HG03457 (cell line): ENCODE results near the gene COG2.

Source experiments
- ATAC-seq: cut with Tn5 transposase; IDR thresholded peaks from one replicate; pipeline ENCODE4 v1.9.1; 2021; ENCODE audit warnings: moderate number of reproducible peaks; ENCODE audit not compliant: unreplicated experiment

COG2 gene

DNA sequence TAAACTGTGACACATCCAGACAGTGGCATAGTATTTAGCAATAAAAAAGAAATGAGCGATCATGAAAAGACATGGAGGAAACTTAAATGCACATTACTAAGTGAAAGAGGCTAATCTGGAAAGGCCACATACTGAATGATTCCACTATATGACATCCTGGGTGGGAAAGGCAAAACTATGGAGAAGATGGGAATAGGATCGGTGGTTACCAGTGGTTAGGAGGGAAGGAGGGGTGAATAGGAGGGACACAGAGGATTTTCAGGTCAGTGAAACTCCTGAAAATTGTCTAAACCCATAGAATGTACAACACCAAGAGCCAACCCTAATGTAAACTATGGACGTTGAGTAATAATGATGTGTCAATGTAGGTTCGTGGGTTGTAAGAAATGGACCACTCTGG, 57.9 kb downstream of the COG2 start:
- ATAC-seq = no peak

DNA sequence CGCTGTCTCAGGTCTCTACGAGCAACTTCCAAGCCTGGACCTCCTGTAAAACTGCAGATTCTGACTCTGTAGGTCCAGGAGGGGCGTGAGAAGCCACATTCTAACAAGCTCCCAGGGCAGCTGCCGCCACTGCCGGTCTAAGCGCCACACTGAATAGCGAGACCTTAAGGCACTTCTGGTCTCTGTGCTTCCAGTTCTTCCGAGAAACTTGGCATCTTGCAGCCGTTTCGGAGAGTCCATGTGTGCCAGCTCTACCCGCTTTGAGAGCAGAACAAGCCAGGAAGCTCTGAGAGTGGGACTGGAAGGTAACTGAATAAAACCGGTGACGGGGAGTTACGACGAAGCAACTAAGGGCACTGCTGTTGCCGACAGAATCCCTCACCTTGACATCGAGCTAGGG, 59.2 kb downstream of the COG2 start:
- ATAC-seq = no peak

DNA sequence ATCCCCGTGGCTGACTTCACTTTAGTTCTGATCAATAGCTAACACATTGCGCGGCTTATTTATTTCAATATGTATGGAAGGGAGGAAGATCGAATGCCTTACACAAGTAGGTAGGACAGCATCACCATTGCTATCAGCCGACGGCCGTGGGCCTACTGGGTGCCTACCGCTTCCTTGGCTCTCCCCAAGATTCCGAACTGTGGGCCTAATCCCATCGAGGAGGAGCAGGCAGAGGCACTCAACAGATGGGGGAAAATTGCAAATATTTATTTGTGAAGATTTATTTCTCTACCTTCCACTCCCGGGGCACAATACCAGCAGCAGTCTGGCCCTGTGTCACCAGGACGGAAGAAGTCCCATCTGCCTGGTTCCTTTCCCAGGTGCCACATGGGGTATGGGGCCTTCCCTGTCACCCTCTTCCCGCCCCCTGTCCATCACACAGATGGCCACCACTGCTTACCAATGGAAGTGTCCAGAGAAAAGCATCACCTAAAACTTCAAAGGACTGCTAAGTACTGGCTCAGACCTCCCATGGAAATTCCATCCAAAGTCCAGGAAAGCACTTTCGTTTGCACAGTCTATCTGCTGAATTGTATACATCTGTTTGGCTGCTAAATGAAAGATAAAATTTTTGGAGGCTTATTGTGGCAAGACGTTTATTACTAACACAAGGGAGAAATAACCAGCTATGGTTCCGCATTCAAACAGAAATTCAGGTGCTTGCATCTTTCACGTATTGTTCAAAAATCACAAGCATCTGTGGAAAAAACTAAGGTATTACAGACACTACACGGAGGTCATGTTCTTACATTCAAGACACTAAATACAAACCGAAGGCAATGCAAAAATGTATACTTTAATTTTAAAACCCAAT, 59.9 kb downstream of the COG2 start:
- no peak for ATAC-seq

DNA sequence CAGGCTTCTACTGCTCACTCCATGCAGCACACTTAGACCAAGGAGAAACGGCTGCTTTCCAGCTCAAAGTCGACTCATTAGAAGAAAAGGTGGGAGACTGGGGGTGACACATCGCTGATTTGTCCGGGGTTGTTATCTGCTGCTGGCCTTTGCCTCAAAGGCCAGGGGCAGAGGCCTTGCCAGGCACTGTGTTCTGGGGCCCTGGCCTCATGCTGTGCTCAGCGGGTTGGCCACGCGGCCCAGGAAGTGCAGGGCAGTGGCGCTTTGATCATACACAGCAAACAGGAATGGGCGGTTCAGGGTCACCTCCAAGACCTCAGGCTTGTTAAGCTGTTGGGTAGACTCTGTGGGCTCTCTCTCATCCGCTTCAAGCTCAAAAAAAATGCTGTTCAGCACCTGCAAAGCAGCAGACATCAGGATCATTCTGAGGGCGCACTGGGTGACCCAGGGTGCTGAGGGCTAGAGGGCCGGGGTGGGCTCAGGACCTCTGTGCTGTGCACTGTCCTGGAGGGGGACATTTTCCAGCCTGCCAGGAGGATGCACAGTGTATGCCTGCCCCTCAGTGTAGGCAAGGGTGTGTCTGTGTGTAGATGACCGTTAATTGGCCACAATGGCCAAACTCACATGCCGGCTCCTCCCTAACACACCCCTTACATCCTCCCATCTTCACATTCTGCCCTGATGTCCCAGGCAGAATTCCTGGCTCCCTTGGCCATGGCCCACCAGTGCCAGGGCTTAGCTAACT, 60.8 kb downstream of the COG2 start:
- no peak for ATAC-seq

DNA sequence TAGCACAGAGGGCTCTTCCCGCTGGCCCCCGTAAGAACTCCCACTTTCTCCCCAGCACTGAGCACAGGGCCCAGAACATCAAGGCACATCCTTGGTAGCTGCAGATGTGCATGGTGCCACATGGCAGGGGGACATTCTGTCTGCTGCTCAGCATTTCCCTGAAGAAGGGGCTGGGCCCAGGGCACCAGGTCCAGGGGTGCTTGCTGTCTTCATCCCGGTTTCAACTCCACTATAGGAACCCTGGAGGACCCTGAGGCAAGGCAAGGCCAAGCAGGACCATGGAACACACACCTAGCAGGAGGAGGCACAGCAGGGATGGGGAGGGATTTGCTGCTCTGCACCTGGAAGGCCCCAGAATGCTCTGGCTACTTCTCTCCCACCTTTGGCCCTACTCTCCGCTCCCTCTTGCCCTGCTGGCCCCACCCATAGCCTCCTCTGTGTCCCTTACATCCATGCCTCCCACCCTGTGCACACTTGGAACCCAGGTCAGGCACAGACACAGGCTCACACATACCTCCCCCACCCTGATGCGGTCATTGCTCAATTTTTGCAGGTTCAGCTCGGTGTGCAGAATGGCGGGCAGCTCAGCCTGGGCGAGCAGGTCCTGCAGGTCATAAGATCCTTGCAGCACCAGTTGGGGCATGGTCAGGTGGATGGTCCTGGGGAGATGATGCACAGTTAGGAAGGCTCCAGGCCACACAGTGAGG, 61.6 kb downstream of the COG2 start:
- ATAC-seq = no peak

DNA sequence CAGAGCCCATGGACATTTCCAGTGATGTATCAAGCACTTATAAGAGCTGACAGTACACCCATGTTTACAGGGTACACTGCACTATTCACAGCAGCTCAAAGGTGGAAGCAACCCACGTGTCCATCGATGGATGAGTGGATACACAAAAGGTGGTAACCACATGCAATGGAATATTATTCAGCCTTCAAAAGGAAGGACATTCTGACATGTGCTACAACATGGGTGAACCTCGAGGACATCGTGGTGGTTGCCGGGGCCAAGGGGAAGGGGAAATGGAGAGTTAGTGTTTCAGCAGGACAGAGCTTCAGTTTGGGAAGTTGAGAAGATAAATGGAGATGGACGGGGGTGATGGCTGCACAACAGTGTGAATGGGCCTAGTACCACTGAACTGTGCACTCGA, 62.5 kb downstream of the COG2 start:
- no peak for ATAC-seq

DNA sequence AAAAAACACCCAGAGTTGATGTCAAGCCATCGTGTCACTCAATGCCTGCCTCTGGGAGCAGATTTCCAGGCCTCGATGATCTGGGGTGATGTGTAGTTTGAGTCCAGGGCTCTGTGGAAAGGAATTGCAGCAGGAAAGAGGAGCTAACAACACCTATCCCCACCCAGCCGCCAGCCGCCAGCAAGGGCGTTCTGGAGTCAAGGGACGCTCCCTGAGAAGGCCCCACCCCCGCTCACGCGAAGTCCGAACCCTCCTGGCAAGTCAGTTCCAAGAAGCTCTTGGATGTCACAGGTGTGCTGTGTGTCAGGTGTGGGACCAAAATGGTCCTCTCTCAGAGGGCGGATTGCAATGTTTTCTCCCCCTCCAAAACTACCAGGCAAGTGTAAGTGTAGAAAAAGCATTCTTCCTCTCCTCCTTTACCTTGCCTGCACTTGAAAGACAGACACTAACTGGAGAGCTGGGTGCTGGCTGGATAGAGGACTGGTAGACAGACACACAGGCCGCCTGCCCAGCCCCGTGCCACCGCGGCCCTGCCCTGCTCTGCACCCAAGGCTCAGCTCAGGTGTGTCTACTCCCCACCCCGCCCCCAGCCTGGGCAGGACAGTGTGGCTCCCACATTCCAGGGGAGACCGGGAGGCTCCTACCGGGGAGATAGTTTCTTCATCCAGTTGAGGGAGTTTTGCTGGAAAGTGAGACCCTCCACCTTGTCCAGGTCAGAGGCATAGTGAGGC, 63.2 kb downstream of the COG2 start:
- no peak for ATAC-seq

DNA sequence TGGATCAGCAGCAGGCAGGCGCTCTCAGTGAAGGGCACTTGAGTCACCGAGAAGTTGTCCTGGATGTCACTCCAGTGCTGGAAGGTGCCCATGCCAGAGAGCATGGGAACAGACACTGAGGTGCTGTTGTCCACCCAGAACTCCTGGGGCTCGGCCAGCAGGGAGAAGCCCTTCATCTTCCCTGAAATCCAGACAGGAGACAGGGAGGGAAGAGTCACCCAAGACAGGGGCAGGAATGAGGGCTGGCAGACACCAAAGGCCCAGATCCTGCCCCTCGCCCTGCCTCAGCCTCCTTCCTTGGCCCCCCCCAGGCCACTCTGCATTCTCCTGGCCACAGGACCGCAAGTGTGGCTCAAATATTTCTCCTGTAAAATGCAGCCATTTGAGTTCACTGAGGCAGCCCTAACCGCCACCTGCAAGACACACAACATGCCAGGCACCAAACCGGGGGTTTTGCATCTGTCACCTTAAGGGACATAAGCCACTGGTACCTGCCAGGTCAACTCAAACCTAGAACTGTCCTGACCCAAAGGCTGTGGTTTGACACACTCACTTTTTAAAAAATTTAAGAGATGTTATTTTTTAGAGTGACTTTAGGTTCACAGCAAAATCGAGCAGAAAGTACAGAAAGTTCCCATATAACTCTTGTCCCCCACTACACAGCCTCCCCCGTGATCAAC, 63.9 kb downstream of the COG2 start:
- no peak for ATAC-seq

DNA sequence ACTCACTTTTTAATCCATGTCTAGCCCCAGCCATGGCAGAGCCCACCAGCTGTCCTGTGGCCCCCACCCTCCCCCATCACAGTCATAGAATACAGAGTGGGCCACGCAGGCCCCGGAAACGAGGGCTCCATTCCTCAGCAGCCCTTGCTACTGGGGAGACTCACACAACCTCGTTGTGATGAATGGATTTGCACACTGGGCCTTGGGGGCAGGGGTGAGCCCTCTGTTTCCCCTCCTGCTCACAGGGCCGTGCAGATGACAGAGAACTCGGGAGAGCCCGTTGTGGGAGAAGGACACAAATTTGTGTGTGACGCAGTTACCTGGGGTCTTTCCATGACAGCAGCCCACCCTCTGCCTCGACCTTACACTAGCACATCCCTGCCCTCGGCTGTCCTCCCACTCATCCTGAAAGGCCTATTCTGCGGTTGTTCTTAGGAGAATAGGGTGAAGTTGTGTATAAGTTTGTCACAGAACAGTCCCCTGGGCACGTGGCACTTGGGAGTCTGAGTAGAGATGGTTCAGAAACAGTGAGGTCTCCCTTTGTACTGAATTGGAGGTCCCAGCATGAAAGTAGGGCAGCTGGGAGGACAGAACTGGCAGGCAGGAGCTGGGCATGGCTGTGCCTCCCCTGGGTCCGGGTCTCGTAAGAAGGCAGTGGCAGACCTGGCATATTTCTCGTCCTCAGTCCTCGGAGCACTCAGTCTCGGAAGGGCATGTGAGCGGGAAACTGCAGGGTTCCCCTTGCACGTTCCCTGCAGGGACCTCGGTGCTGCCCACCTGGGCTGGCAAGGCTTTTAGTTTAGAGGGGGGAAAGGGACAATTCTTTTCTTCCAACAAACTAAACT, 64.8 kb downstream of the COG2 start:
- no peak for ATAC-seq

DNA sequence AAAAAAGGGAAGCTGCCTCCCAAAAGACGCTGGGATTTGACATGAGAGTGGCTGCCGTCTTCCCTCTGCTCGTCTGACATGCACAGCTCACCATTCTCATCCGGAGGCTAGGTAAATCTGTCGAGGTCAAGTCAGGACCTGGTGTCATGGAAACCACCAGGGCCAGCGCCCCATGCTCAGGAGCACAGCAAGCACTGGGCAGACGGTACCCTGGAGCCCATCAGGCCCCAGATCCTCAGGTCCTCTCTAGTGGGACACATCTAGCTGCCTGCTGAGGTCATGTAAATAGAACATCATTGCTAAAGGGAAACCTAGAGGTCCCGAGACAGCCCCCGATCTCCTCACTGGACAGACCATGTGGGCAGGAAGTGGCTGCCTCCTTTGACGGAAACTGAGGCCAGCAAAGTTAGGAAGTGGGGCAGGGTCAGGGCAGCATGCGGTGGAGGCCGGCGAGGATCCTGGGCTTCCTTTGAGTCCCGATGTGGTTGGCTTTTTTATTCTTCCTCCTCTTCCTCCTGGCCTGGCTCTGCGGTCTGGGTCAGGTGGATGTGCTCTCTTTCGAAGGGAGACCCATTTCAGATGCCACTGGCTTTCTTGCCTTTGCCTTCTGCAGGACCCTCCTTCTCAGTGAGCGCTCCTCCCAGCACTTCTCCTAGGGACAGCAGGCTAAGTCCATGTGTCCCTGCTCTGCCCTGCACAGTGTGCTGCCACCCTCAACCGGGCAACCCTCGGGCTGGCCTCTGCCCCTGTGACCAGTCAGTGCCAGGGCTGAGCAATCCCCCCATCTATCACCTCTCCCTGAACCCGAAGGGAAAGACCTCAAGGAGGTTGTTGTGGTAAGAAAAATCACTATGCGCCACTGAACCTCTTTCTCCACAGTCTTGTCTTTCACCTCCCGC, 65.7 kb downstream of the COG2 start:
- no peak for ATAC-seq

DNA sequence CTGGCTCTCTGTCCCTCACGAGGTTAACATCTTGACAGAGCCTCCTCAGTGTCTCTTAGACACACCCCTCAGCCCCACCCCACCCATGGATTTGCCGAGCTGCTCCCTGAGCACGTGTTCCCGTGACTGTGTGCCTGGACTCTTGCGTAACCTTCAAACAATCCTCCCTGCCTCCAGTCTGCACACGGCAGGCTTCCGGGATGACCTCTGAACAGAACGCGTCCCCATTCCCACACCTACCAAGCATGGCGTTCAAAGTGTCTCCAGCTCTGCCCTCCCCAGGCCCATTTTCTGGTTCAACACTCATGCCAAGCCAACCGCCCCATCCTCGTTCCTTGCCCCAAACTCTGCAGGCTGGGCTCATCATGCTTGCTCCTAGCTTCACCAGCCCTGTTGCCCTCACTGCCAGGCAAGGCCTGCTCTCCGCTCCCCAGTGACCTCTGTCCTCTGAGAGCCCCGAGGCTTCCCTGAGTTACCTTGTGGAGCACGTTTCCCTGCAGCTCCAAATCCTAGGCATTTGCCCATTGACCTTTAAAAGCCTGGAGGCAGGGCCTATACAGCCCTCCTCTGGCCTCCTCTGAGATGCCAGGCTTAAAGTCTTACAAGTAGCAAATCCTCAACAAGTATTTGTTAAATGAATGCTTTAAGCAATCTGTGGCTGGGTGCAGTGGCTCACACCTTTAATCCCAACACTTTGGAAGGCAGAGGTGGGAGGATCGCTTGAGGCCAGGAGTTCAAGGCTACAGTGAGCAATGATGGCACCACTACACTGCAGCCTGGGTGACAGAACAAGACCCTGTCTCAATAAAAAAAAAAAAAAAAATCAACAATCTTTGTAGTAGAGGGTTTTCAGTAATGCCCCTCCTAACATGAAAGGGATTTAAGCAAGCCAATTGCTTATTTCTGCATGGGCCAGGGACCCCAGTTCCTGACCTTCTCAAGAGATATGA, 66.6 kb downstream of the COG2 start:
- no peak for ATAC-seq

DNA sequence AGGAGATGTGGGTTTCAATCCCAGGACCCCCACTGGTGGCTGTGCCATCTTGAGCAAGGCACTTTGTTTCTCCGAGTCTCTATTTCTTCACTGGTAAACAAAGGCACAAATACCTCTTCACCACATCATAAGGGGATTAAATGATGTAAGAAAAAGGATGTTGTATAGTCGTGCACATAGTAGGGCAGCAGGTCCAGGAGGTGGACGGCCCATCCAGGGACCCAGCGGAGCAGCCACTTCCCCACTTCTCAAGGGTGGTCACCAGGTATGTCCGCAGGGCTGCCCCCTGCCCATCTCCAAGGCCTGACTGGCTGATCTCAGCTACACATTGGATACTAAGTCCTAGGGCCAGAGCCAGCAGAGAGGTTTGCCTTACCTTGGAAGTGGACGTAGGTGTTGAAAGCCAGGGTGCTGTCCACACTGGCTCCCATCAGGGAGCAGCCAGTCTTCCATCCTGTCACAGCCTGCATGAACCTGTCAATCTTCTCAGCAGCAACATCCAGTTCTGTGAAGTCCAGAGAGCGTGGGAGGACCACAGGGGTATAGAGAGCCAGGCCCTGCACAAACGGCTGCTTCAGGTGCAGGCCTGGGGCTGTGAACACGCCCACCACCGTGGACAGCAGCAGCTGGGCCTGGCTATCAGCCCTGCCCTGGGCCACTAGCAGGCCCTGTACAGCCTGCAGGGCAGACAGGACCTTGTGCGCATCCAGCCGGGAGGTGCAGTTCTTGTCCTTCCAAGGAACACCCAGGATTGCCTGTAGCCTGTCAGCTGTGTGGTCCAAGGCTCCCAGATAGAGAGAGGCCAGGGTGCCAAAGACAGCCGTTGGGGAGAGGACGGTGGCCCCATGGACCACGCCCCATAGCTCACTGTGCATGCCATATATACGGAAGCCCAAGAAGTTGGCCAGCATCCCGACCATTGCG, 67.6 kb downstream of the COG2 start:
- ATAC-seq = no peak

DNA sequence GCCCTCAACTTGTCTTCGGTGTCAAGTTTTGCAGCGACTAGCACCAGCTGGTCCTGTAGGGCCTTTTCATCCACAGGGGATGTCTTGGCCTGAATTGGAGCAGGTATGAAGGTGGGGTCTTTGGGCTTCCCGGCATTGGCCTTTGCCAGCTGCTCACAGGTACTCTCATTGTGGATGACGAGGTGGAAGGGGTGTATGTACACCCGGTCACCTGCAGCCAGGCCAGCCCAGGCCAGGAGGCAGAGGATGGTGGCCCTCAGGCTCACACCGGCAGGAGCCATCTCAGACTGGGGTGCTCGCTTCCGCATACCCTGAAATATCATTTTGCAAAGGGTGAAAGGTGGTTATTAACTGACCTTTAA, 68.2 kb downstream of the COG2 start:
- ATAC-seq = no peak

DNA sequence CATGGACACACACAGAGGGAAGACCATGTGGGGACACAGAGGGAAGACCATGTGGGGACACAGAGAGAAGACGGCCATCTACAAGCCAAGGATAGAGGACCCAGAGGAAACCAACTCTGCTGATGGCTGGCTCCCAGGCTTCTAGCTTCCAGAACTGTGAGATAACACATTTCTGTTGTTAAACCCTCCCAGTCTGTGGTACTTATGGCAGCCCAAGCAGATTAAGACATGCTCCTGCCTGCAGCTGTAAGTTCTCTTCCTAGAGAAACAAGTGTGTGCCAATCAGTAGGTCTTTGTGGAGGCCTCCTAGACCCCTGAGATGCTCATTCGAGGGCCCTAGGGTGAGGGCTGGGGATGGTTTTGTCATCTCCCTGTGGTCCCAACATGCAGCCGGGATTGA, 69.0 kb downstream of the COG2 start:
- no peak for ATAC-seq

DNA sequence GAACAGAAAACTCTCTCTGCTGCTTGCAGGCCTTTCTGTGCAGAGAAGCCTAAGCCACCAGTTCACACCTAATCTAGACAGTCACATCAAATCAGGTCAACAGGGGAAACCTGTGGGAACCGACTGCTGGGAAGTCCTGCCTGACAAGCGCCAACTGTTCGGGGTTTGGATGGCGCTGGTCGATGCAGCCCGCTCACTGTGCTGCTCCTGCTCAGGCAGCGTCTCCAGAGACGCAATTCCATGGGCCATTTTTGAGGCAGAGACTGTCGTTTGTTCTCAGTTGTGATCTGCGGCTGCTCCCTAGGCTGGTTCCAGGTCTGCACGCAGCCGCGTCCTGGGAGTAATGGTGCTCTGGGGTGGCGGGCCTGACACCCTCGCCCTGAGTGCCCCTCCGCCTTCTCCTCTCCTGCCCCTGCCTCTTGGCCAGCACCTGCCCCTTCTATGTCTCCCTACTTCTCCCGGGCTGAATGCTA, 70.2 kb downstream of the COG2 start:
- ATAC-seq = no peak

DNA sequence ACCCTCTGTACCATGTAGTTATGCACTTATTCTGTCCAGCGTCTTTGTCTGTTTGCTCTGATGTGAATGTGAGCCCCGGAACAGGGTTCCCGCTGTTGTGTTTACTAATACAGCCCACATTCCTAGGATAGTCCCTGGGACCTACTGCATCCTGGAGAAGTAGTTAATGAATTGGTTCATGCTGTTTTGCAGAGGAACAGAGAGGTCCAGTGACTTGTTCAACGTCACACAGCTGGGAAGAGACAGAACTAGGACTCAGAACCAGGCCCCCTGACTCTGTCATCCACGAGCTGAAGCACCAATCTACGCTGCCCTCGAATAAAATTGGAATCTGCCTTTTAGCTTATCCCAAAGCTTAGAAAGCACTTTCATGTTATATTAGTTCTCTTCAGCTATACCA, 70.9 kb downstream of the COG2 start:
- no peak for ATAC-seq
